Sigmoid colon (tissue), 4 donors: Measurements from ENCODE around the gene AMDHD1.

Source experiments
- CTCF ChIP-seq, 4 experiments: fragments of 450-650 bp in 3 of 4; fragments of 200-600 bp in 1 of 4; IDR thresholded peaks; one replicate each; pipeline ENCODE4 v1.5.1; 2016 to 2019; ENCODE audit warnings: antibody characterized with exemption in 4 of 4, mild to moderate bottlenecking in 3 of 4, moderate library complexity in 2 of 4
- EP300 ChIP-seq, 4 donors: sonication (generic); formaldehyde crosslinking; IDR thresholded peaks; one replicate each; pipeline ENCODE4 v1.6.1; 2017; ENCODE audit warnings: antibody characterized with exemption in 4 of 4
- POLR2A ChIP-seq, 2 donors: fragments of 450-650 bp; IDR thresholded peaks; one replicate each; pipeline ENCODE4 v1.6.1; 2016; ENCODE audit warnings: antibody characterized with exemption in 2 of 2, mild to moderate bottlenecking in 2 of 2, moderate library complexity in 2 of 2
- POLR2AphosphoS5 ChIP-seq, 4 donors: sonication (generic); formaldehyde crosslinking; IDR thresholded peaks; one replicate each; pipeline ENCODE4 v1.6.1; 2017; ENCODE audit warnings: antibody characterized with exemption in 4 of 4

DNA sequence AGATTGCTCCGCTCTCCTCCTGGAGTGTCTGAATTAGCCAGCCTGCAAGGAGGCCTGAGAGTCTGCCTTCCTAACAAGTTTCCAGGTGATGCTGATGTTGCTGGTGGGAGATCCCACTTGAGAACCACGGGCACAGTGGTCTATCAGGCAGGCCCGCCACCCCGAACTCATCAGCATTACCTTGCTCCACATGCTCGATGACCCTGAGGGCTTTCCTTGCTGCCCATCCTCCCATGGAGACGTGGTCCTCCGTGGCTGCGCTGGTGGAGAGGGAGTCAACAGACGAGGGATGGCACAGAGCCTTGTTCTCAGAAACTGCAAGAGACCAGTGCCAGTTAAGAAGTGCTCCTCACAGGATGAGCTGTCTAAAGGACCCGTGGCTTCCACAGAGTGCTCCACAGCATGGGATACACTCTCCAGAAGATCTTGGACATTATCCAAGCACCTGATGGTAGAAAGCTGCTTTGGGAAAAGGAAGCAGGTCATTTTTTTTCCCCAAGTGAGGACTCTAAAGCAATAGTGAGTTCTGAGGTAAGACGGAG, 34.7 kb downstream of the AMDHD1 start:
- TF ChIP-seq CTCF (IDR thresholded peaks at IDR 0.05) (no peak), POLR2A (IDR thresholded peaks at IDR 0.05) (no peak), EP300 (IDR thresholded peaks at IDR 0.05) (no peak), POLR2AphosphoS5 (IDR thresholded peaks at IDR 0.05) (no peak)
